Suprapubic skin (tissue), 3 donors: ENCODE results near the gene BRAT1.

Source experiments
- EP300 ChIP-seq: sonication (generic); formaldehyde crosslinking; IDR thresholded peaks from one replicate; pipeline ENCODE4 v1.6.1; 2017; ENCODE audit warnings: antibody characterized with exemption
- POLR2A ChIP-seq, 2 donors: fragments of 450-650 bp; IDR thresholded peaks; one replicate each; pipeline ENCODE4 v1.6.1; 2017; ENCODE audit warnings: antibody characterized with exemption in 2 of 2, mild to moderate bottlenecking in 2 of 2, moderate library complexity in 2 of 2
- TF ChIP-seq, protein P1 (sequence below), 2 donors: fragments of 200-600 bp in 1 of 2; fragments of 450-650 bp in 1 of 2; sonication (generic) in 1 of 2; IDR thresholded peaks; one replicate each; pipeline ENCODE4 v1.5.1; 2016 to 2019; ENCODE audit warnings: antibody characterized with exemption in 2 of 2, mild to moderate bottlenecking in 1 of 2, moderate library complexity in 1 of 2

DNA sequence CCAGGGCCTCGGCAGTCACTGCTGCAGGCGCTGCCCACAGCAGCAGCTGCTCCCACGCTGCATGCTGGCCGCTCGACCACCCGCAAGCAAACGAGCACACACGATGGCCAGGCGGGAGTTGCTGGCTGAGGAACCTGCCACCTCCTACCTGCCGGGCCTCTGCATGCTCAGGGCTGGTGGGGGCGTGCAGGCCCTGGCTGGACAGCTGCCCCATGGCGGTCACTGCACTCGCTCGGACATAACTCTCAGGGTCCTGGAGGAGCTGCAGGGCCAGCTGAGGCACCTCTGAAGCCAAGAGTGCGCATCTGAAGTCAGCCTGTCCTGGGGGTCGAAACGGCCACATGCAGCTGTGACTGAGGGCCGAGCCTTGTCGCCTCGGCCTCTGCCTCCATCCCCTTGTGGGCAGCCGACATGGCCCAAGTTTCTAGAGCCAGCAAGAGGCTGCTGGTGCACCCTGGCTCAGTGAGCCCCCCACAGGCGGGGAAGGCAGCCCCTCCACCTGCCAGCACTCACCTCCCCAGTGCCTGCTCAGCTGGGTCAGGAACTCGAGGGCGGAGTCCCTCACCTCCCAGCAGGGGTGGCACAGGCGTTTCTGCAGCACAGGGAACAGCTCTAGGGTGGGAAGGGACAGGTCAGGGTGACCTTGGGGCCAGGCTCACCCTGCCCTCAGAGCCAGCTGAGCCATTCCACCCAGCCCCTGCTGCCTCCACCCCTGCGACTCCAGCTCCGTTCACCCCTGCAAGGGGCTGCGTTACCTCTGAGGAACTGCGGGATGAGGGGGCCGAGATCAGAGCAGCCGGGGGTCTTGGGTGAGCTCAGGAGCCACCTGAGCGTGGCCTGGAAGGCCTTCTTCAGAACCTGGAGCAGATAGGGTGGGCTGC, 16.1 kb downstream of the BRAT1 start:
- TF ChIP-seq POLR2A (IDR thresholded peaks at IDR 0.05) (no peak), EP300 (no peak)
- TF ChIP-seq, protein P1, sequence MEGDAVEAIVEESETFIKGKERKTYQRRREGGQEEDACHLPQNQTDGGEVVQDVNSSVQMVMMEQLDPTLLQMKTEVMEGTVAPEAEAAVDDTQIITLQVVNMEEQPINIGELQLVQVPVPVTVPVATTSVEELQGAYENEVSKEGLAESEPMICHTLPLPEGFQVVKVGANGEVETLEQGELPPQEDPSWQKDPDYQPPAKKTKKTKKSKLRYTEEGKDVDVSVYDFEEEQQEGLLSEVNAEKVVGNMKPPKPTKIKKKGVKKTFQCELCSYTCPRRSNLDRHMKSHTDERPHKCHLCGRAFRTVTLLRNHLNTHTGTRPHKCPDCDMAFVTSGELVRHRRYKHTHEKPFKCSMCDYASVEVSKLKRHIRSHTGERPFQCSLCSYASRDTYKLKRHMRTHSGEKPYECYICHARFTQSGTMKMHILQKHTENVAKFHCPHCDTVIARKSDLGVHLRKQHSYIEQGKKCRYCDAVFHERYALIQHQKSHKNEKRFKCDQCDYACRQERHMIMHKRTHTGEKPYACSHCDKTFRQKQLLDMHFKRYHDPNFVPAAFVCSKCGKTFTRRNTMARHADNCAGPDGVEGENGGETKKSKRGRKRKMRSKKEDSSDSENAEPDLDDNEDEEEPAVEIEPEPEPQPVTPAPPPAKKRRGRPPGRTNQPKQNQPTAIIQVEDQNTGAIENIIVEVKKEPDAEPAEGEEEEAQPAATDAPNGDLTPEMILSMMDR (IDR thresholded peaks at IDR 0.05), result no peak
